ENCODE results near the gene SLC5A3.

- TF ChIP-seq CTCF (conservative IDR thresholded peaks at IDR 0.05): no peak
- no peak for TF ChIP-seq ZFX (IDR thresholded peaks at IDR 0.05)
Measured at GRCh38 chr21:34085129-34085528, 11.8 kb downstream of the SLC5A3 start.
